Stimulated activated CD8-positive, alpha-beta memory T cell treated with anti-CD3 and anti-CD28 coated beads, Interleukin-4, amount 100 ng/mL, for 1 hour (primary cell): ENCODE measurements around the gene PLXNA2.

ENCODE experiments used
- DNase-seq, 2 donors: peaks; one replicate each; pipeline ENCODE4 v3.0.0-alpha.2; 2020; ENCODE audit warnings: low read depth in 2 of 2, low spot score in 1 of 2

Gene PLXNA2

DNA sequence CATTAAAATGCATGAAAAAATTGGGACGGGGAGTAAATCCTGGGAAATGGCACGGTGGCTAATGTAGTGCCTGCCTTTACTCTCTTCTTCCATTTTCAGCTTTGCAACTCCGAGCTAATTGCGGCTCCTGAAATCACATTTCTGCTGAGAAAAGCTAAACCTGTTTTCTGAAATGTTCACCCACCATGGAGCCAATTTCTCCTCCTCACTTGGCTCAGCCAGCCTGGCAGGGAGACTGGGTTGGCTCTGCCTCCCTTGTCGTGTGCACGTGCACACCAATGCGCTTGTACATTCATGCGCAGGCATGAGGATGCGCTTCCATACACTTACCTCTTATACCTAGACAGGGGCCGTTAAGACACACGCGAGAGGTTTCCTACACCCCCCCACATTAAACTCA, 165.4 kb downstream of the PLXNA2 start:
- DNase-seq, result no peak

DNA sequence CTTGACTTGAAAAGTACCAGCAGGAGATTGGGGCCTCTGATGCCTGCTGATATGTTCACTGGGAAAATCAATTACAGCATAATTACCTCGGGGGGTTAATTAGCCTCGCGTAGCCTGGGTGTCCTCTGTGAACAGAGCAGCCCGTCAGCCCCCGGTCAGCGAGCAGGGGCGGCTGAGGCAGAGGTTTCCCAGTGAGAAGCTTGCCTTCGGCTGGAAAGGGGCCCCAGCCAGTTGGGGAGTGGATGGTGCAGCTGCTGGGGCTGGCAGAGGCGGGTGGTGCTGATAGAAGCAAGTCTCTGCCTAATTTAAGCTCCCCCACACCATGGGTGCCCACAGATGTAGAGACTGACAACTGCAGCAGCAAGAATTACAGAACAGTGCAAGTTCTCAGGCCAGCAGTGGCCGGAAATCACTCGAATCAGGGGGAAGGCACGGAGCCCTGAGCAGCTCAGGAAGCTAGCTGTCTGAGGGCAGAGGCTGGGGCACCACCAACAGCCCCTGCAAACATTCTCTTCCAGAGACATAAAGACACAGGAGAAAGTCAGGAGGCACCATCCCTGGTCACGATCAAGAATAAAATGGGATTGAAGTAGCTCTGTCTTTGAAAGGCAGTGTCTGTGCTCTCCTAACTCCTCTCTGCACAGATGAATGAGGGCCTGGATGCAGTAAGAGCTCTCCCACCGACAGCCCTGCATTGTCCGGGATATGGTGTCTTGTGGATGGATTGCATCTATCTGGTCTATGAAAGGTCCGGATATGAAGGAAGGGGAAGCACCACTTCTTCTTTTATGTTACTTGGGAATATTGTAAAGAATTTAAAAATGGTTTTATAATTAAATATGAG, 166.7 kb downstream of the PLXNA2 start:
- no peak for DNase-seq

DNA sequence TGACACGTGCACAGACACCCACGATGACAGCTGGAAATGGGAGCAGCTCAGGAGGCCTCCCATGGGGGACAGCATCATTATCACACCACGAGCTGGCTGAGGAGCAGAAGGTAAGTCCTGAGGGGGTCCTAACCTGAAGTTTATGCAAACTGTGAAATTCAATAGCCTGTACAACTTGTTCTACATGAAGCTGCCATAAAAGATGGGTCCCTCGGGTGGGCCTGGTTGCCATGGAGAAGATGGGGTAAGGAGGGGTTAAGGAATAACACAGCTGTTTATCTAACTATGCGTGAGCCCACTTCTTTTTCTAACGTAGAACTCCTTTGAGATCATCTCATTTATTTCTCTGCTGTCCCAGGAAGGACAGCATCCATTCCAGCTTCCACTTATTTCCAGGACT, 169.8 kb downstream of the PLXNA2 start:
- DNase-seq, result no peak

DNA sequence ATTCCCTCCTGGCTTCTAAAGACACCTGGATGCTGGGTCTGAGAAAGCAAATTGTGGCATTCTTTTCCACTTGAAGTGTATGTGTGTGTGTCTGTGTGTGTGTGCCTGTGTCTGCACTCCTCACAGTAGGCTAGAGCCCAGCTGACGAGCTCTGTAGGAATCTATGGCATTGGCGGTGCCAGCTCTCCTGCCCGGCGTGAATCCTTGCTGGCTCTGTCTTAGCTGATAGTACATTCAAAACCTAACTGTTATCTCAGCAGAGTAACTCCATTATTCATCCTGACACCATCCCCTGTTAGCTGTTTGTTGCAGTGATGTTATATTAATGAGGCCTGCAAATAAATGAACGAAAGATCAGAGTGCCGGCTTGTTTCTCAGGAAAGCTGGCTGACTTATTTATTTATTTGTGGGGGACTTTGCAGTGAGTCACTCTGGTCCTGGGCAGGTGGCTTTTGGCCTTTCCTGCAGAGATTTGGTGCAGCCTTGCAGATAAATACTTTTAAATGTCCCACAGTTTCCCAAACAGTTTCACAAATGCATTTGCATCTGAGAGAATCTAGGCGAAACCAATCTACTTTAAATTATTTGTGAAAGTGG, 172.7 kb downstream of the PLXNA2 start:
- no peak for DNase-seq

DNA sequence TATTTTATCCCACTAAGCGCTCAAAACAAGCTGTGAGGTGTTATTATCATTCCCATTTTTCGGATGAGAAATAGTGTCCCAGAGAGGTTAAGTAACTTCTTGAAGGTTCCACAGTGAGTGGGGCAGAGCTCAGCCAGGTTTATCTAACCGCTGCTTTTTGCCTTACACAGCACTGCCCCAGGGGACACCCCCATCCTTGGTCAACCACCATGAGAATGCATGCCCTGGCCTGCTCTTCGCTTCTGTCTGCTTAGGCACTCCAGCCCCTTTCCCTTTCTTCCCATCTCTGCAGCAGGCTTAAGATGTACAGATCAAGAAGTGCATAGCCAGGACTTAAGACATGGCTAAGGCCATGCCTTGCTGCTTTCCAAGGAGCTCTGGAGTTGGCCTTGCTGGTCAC, 174.3 kb downstream of the PLXNA2 start:
- no peak for DNase-seq

DNA sequence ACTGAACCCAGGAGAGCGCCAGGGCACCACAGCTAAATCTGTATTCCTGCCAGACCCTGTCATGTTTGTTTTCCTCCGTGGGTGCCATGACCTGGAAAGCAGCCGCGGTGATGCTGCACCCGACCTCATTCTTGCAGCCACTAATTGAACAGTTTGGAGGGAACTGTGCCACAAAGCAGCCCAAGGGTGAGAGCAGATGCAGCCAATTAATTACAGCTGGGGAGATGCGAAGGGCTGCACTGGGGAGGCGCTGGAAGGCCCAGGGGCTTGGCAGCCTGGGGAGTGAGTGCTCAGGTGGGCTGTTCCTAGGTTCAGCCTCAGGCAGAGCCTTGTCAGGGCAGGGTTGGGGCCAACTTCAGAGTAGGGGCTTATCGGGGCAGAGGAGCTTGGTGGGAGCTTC, 174.9 kb downstream of the PLXNA2 start:
- no peak for DNase-seq

DNA sequence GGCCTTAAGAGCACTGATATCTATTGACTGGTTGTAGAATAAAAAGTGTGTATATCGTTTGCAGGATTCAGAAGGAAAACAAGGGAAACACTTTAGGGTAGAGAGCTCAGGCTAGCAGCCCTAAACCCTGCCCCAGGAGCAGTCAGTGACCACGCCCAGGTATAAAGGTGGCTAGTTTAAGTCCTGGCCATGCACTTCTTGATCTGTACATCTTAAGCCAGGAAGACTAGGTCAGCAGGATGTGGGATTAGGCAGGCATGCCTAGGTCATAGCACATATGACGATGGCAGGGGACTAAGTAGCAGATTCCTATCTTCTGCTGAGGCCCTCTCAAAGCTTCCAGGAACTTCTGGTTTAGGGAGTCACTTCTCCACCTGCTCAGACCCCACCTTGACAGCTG, 175.3 kb downstream of the PLXNA2 start:
- DNase-seq, result no peak

DNA sequence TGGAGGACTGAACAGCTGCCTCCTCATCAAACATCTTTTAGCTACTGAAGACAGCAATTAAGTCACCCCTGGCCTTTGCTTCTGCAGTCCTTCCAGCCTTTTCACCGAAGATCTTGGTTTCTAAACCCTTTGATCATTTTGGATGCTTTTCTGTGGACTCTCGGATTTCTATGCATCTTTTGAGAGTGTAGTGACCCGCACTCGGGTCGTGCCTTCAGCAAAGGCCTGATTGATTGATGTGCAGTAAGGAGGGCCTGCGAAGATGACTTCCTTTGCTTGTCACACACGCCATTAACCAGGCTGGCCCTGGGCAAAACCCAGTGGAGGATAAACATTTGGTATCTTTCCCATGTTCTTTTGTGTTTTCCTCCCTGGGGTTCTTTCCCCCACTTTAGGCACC, 175.8 kb downstream of the PLXNA2 start:
- DNase-seq, result no peak

DNA sequence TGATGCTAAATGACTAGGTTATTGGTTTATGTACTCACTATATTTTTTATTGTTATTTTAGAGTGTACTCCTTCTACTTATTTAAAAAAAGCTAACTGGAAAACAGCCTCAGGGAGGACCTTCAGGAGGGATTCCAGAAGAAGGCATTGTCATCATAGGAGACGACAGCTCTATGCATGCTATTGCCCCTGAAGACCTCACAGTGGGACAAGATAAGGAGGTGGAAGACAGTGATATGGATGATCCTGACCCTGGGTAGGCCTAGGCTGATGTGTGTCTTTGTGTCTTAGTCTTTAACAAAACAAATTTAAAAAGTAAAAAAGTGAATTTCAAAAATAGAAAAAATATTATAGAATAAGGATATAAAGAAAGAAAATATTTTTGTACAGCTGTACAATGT, 177.6 kb downstream of the PLXNA2 start:
- DNase-seq, result no peak

DNA sequence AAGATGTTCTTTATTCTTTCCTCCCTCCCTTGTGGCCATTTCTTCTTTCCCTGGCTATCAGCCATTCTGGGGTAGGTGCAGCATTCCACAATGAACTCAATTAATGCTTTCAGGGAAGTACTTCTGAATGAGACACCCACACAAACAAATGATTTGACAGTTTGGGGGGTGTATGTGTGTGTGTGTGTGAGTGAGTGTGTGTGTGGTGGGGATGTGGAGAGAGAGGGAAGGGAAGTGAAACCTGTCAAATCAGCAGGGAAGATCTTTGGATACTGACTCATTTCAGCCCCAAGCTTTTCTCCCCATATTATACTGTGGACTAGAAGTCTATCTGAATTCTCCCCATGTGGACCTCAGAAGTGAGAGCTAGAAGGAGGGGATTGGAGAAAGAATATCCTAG, 178.3 kb downstream of the PLXNA2 start:
- DNase-seq, result no peak

DNA sequence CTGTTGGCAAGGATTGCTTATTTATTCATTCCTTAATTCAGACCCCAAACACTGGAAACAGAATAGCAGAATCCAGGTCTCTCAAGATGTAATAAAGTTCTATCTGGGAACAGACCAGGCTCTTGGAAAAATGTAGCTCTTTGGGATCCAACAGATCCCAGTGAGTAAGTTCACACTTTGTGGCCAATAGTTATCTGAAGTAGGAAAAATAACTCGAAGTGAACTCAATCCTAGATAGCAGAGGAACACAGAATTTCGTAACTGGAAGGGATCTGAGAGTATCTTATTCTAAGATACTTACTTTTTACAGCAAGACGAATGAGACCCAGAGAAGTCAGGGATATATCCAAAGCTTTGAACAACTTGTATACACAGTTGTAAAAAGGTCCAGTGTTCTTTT, 182.6 kb downstream of the PLXNA2 start:
- DNase-seq, result no peak

DNA sequence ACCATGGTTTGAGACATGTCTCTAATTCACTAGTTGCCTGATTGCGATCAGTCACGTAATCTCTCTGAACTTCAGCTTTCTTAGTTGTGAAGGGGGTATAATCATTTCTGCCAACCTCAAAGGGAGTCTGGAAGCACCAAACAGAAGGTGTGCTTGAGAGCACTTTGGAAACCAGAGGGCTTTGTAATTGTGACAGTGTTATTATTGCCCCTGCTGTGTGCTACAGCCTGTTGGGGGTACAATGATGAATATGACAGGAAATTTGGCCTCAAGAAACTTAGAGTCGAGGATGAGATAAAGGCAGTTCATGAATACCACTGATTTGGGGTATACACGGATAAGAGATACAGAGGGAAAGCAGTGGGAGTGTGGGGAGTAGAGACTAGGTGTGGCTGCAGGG, 183.1 kb downstream of the PLXNA2 start:
- DNase-seq, result no peak

DNA sequence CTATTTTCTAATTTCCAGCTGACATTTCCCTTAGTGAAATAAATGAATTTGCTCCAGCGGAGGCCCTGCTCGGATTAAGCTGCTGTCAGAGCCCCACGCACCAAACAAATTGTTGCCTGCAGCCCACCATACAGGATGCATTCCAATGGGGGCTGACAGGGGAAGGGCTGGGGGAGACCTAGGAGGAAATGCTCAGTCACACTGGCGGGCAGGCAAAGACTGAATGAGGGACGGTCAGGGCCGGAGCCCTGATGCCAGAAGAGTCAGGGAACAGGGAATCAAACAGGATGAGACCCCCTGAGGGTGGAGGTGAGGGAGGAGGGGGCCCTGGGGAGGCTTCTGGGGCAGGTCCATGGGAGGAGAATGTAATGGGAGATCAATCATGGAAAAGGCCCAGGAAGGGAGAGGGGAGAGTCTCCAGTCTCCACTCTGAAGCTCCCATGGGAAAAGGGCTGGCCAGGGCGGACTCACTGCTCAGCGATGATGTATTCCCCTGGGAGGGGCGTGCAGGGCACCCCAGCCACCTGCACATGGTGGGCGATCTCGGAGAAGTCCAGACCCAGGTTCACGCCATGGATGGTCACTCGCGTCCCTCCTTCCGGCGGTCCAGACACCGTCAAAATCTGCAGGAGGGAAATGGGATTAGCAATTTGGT, 183.8 kb downstream of the PLXNA2 start:
- DNase-seq, result no peak

DNA sequence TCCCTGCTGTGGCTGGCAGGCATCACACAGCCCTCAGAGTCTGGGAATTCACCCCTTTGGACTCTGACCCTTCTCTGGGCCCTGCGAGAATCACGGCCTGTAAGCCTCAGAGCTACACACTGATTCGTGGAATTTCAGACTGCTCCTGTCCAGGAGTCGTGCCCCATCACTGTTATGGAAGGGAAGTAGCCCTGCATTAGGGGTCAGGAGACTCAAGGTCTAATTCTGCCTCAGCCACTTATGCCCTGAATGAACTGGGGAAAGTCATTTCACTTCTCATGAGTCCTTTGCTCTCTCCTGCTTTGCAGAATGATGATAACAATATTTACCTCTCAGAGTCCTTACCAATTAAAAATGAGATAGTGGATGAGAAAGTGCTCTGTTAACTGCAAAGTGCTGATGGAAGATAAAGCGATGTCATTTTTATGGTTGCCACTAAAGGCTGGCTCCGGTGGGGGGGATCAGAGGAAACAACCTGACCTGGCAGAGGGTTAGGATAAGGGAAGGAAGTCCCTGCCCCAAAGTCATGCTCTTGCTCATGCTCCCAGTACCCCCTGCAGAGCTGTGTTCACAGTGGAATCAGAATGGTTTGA, 184.7 kb downstream of the PLXNA2 start:
- no peak for DNase-seq

DNA sequence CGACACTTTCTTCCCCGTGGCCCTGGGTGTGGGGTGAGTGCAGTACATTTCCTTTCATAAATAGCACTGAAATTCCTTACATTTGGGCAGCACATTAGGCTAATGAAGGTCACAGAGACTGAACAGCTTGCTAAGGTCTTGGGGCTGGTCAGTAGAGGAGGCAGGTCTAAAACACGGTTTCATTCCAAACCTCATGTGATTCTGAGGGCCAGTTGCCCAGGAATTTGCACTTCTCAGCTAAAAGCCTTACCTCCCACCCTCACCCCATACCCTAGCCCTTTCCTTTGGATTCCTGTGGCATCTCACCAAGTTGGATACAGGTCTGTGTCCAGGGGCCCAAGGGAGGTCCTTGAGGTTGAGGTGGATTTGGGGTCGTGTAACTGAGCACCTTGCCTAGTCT, 185.4 kb downstream of the PLXNA2 start:
- no peak for DNase-seq

DNA sequence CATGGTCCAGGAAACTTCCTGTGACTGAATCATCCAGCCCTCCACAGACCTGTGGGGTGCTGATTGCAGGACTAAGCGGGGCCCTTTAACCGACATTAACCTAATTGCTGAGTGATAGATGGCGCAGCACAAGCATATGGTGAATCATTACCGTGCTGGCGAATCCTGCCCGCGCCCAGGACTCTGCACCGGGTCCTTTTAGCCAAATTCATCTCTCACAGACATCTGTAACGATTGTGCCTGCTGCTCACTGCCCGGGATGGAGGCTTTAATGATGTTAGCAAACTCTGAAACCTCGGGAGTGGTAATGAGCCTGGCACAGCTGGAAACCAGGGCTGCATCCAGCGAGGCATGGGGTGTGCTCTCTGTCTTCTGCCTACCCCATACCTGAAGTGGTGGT, 185.9 kb downstream of the PLXNA2 start:
- no peak for DNase-seq

DNA sequence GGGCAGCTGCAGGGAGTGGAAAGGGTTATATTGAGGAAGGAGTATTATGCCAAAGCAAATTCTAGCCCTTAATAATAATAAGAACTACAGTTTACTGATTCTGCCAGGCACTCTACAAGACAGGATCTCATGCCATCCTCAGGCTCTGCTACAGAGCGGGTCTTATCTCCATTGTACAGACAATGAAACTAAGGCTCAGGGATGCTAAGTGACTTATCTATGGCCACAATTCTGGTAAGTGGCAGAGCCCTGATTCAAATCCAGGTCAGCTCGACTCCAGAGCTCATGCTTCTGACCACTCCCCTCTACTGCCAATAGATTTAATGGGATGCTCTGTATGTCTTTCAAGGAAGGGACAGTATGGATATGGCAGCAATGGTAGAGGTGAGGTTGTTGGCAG, 187.1 kb downstream of the PLXNA2 start:
- no peak for DNase-seq

DNA sequence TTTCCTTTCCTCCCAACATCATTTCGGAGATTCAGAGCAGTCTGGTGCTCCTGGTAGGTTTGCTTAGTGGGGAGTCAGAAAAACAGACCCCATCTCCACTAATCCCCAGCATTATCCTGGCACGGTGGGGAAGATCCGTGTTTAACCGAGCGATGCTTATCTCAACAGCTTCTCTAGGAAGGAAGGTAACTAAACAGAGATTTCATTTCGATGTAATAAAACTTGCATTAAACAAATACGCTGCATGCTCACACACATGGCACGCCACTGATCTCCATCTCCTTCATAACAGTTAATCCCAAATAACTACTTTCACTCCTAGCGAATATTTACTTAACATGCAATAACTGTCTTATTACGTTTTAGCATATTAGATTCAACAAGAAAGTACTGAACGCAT, 188.6 kb downstream of the PLXNA2 start:
- DNase-seq, result no peak

DNA sequence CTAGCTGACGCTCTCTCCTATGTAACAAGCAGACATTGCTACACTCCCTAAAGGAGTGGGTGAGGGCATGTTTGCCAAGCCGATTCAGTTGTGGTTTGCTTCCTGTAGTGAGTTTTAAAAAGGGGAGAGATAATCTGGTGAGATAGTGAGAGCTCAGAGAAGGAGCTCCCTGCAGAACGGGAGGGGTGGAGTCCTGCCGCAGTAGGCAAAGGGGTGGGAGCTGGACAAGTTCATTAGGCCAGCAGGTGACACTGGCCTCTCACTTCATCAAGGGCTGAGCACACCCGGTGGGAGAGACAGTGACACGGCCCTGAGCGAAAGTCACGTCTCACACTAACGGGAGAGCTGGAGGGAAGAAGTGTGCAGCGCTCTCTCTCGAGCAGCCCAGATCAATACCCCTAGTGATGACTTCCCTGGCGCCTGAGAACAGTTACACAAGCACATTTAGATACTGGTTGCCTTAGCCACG, 189.2 kb downstream of the PLXNA2 start:
- DNase-seq, result no peak

DNA sequence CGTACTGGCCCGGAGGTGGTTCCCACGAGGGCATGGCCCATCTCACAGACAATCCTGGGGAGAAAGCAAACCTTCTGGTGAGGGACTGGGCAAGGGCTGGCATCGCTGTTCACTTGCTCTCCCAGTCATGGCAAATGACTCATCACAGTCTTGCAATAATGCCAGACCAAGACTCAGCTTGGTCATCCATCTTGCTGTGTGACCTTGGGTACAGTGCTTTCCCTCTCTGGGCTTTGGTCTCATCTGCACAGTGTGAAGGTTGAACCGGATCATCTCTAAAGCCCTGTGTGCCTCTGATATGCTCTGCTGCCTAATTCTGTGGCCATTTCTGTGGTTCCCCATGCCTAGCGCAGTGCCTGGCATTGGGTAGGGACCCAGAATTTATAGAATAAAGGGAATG, 189.7 kb downstream of the PLXNA2 start:
- no peak for DNase-seq

DNA sequence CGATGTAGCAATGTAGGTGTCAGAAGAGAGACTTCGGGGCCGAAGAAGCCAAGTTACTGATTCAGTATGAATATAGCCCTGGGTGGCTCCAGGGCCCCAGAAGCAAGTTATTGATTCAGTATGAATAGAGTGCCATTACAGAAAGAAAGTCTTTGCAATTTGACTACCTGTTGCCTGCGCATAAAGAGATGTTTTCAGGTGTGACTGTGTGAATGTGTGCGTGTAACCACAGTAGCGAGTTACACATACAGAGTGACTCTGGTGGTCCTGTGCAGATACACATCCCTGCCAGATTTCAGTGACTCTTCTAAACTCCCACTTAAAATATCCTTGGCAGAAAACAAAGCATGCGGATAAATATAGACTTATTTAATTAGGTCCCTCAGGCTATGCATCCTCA, 190.5 kb downstream of the PLXNA2 start:
- DNase-seq, result no peak

DNA sequence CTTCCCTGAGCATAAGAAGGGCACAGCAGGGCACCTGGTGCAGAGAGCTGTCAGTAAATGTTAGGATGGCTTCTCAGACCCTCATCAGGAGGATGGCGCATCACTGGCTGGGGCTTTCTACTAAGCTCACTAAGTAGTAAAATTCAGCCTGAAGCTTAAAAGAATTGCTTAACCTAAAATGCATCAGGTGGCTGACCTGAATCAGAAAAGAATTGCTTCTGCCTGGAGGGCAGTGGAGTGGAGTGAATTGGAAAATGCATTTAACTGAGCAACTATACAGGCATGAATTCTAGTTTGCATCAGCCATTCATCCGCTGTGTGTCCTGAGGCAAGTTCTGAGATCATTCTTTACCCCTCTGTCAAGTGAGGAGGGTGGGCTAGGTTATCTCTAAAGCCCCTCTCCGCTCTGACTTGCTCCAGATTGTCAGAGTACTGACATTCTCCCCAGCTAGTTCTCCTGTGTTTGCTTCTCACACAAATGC, 191.2 kb downstream of the PLXNA2 start:
- no peak for DNase-seq
